ELR (cell line): ENCODE data around the gene MAN1A1.
"Not testable (repeated sequence)": the region's sequence is repeated elsewhere in the genome, so short reads cannot be mapped to it uniquely, and the experiment has no call there.

Source experiments
- DNase-seq: peaks from one replicate; pipeline ENCODE4 v3.0.0-alpha.2; 2015; ENCODE audit warnings: low read depth

Gene MAN1A1

DNA sequence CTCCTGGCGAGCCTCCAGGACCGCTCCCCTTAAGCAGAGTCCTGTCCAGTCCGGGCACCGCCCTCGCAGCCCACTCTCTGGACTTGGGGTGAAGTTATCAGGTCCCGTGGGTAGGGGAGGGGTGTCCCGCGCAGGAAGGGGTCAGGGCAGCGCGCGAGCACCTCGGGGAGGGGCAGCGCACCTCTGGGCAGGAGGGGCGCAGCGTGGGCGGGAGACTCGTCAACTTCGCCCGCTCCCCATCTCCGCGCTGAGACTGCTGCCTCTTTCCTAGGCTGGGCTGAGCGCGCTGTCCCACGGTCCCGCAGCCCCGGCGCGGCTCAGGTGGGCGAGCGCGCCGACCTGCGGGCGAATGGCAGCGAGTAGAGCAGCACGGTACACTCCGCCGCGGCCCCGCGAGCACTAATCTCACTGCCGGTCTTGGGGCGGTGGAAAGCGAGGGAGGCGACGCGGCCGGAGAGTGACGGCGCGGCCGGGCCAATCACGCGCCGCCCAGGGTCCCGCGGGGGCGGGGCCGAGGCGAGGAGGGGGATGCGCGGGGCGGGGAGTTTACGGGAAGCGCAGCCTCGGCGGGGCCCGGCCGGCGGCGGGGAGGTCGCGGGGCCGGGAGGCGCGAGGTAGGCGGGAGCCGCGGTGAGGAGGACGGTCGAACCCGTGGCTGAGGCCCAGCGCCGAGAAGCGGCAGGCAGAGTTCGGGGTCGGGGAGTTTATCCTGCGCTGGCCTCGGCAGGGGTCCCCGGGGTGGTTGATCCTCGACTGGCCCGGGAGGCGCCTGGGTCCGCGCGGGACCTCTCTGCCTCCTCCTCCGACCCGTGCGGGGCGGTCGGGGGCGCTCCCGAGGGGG lies at the start of gene MAN1A1:
Gene MAN1A1, minus strand, starts transcription at position 401 of the 841 bp plus-strand sequence. CDS start 696 bp downstream, outside the sequence.
- peak; percentile 77 for DNase-seq

DNA sequence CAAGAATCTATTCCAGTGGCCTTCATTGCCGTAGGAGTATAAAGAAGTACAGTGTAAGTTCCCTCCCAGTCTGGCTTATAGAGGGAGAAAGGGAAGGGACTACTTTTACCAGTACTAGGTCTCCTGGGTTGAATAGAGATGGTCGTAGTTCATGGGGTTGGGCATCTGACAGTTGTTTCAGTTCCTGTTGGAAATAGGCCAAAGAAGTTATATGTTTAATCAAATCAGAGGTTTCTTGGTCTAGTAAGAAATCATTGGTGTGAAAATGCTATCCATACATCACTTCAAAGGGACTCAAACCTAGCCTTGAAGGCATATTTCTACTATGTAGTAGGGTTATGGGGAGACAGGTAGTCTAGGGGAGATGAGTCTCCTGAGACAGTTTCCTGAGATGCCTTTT lies 45.6 kb upstream of the MAN1A1 start:
- no peak for DNase-seq

DNA sequence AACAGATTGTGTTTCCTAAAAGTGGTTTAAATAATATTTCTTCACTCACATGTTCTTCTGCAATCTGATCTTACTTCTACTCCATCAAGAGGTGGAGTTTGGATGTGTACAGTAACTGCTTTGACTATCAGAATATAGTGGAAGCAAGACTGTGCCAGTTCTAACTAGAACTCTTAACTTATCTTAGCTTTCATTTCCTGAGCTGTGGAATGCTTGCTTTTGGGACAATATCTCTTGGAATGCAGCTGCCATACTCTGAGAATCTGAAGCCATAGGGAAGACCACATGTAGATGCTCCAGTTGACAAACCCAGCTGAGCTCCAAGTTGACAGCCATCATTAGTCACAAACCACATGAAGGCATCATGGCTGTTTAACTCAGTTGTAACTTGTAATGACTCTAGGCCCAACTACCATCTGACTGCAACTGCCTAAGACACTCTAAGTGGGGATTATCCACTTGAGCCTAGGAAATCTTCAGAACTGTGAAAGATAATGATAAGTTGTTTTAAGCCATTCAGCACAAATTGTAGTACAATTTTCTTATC lies 40.8 kb upstream of the MAN1A1 start:
- DNase-seq, result no peak

DNA sequence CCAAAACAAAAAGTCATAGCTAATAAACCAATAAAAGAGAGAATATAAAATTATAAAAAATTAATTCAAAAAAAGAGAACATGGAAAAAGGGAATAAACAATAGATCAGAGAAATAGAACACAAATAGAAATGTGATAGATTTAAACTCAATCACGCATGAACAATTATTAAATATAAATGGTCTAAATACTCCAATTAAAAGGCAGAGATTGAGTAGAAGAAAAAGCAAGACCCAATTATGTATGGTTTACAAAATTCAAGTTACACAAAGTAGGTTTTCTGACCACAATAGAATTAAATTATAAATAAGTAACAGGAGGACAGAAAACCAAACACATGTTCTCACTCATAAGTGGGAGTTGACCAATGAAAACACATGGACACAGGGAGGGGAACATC lies 36.4 kb upstream of the MAN1A1 start:
- no peak for DNase-seq

DNA sequence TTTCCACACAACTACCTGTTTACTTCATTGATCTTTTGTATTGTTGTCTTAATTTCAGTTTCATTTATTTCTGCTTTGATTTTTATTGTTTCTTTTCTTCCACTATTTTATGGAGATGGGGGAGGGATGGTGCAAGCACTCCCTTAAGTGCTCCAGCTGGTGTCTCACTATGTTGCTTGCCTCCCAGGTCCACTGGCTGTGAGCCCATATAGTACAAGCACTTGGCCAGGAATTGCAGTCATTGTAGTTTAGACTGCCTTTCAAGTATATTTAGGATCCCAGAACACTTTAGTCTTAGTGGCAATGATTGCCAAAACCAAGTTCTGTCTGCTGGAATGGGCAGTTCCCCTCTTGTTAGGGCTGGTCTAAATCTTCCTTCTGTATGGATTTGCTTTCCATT lies 34.9 kb upstream of the MAN1A1 start:
- no peak for DNase-seq

DNA sequence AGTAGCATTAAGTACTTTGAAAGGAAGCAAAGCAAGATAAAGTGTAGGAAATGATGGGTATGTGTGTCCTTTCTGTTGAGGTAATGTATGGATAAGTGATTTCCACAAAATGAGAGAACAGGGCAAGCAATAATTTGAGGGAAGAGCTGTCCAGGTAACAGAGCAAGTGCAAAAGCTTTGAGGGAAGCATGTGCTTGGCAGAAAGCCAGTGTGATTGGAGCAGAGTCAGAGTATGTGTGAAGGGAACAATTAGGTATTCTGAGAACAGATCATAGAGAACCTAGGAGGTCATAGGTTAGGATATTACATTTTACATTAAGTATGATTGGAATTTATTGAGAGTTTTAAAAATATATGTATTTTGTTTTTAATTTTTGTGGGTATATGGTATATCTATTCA lies 30.2 kb upstream of the MAN1A1 start:
- DNase-seq, result no peak

DNA sequence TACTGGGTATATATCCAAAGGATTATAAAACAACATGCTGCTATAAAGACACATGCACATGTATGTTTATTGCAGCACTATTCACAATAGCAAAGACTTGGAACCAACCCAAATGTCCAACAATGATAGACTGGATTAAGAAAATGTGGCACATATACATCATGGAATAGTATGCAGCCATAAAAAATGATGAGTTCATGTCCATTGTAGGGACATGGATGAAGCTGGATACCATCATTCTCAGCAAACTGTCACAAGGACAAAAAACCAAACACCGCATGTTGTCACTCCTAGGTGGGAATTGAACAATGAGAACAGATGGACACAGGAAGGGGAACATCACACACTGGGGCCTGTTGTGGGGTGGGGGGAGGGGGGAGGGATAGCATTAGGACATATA lies 27.5 kb upstream of the MAN1A1 start:
- not testable (repeated sequence) for DNase-seq

DNA sequence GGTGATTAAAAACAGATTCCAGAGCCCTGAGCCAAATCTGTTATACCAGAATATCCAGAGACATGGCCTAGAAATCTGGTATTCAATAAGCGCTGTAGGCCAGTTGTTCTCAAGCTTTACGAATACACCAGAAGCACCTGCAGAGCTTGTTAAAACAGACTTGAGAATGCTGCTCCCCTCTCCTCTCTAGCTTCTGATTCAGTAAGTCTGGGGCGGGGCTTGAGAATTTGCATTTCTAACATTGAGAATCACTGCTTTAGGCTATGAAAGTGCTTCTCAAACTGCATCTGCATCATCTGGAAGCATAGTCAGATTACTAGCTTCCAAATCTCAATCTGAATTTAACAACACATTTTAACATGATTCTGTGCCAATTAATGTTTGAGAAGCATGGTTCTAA lies 20.5 kb upstream of the MAN1A1 start:
- no peak for DNase-seq

DNA sequence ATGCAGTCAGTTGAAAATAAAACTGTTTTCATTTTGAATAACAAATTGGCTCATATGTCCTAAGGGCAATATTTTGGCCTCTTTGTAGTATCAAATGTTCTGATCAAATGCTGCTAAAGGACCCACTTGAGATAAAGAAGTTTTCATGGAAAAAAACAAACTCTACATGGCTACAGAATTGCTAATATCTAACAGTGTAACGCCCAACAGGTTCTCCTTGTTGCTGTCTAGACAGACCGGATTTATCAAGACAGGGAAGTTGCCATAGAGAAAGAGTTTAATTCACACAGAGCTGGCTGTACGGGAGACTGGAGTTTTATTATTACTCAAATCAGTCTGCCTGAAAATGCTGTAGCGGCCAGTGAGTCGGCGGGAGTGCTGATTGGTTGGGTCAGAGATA lies 19.4 kb upstream of the MAN1A1 start:
- DNase-seq, result no peak

DNA sequence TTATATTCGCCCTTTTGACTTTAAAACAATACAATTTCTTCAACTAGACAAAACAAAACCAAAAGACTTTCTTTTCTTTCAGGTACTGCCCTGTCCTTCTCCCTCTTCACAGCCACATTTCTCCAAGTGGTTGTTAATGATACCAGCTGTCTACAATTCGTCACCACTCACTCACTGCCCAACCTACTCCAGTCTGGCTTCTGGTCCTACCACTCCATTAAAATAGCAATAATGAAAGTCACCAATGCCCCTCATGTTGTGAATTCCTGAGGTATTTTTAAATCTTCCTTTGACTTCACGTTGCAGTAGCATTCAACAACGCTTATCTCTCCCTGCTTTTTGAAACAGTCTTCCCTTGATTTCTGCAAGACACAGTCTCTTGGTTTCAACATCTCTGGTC lies 11.6 kb upstream of the MAN1A1 start:
- DNase-seq, result no peak

DNA sequence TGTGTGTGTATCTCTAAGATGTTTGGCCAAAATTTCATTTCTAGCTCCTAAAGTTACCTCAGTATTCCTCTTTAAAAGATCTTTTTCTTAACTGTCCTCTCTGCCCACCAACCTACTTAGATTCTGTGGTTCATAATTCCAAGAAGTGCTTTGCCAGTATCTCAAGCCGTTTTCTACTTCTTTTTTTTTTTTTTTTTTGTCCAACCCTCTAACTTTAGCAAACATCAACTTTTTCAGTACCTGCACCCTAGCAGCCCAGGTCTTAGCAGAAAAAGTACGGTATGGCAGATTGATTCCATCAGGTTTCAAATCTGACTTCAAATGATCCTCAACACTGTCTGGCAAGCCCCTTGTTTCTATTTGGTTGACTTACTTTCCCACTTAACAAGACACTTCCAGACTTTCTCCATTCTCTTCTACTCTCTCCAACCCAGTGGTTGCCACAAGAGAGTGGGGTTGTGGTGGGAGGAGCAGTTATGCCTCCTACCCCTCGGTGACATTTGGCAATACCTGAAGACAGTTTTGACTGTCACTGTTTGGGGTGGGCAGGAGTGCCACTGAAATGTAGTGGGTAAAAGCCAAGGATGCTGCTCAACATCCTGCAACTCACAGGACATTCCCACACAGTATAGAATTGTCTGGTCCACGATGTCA lies 10.8 kb upstream of the MAN1A1 start:
- DNase-seq, result no peak

DNA sequence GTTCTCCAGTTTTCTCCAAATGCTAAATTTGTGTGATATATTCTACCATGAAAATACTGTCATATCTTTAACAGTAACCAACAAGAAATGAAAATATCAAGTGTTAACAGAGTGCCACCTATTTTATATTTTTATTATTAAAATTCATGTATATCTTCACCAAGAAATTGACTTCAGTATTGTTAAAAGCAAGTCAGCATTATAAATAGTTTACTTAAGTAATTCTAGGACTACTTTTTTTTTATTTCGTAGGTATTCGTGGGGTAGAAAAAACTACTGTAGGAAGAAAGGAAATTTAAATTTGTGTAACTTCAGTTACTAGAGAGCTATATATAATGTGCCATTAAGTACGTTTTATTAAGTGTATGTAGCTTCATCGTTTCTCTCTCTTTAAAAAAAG lies 6.3 kb upstream of the MAN1A1 start:
- no peak for DNase-seq

DNA sequence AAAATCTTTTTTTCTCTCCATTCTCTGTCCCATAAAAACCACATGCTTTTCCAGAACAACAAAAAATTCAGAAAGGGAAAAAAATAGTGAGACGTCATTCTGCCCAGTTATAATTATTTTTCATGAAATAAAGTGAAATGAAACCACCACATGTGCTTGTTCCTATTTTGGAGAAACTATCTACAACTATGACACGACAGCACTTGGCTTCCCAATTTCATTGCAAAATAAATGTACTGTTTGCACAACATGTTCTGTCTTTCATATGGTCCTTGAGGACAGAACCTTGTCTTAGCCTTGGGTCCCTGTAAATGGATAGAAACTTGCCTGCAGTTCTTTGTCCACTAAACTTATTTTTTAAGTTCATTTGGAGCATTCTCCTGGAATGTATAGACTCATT lies 5.6 kb upstream of the MAN1A1 start:
- no peak for DNase-seq

DNA sequence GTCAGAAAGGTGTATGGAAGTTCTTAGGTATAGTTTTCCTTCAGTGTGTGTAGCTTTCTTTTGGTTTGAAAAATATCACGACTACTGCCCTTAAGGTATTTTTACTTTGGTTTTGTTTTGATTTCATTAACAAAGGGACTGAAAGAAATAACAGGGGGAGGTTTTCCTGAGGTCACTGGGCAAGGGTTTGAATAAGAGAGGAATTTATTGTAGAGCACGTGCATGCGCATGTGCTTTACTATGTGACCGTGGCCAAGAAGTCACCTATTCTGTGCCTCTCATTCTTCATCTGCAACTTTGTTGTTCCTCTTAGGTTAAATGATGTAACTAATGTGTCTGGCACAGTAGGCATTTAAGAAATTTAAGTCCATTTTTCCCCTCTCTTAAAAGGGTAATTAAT lies 4.1 kb upstream of the MAN1A1 start:
- DNase-seq, result no peak

DNA sequence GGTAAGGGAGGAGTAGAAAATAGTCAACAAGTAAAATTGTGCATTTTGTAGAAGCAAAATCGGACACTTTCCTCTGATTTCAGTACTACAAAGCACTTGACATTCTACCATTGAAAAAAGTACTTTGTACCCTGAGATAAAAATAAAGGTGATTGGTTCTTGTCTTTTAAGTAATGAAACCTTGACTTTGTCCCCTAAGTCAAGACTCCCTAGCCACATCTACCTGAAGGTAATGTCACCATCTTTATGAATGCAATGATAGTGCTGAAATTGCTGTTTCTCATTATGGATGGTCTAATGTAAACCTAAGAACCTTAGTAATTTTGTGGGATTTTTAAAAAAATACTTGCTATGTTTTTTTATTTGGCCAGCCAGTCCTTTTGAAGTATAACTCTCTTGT lies 2.4 kb upstream of the MAN1A1 start:
- DNase-seq, result no peak

DNA sequence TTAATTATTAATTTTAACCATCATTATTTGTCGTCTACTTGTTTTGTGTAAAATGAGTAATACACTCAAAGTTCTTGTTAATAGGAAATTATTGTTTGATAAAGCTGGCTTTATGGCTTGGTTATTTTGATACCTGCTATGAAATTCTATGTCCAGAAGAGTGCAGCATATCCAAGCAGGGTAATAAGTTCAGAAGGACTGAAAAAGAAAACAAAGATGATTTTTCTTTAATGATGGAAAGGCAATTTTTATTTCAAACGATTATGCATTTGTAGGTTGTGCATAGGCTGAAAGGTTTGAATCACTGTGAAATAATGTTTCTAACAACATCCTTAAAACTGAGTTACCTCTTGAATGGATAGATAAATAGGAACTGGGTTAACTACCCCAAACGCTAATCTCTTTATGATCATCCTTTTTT lies 1.4 kb upstream of the MAN1A1 start:
- DNase-seq, result peak; percentile 53

DNA sequence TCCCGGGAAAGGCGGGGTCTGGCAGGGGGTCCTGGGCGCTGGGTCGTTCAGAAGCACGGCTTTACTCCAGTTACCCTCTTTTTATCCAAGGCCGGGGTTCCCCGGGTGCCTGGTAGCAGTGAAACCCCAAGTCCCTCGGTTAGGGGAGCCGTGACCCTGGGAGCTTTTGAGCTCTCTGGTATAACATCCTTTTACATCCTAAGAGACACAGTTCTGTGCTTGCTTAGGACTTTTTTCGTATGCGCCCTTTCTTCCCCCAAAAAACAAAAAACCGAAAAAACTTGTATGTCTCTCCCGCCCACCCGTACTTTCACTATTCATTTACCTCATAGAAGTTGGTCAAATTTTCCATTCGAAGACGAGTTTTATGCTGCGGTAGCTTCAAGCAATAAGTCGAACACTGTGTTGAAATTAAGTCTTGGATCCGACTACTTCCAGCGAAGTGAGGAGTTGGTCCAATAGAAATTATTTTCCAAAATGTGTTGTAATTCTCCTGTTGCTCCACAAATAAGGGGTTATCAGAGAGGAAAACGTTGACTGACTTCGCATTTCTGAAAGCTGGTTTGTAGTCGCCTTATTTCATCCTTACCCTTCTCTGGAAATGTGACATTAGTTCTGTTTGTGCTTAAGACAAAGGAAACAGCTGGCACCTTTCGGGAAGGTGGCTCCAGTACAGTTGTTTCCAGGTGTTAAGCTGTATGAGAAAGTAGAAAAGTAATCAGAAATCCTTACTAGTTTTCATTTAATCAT lies 816 bp upstream of the MAN1A1 start:
- peak; percentile 52 for DNase-seq

DNA sequence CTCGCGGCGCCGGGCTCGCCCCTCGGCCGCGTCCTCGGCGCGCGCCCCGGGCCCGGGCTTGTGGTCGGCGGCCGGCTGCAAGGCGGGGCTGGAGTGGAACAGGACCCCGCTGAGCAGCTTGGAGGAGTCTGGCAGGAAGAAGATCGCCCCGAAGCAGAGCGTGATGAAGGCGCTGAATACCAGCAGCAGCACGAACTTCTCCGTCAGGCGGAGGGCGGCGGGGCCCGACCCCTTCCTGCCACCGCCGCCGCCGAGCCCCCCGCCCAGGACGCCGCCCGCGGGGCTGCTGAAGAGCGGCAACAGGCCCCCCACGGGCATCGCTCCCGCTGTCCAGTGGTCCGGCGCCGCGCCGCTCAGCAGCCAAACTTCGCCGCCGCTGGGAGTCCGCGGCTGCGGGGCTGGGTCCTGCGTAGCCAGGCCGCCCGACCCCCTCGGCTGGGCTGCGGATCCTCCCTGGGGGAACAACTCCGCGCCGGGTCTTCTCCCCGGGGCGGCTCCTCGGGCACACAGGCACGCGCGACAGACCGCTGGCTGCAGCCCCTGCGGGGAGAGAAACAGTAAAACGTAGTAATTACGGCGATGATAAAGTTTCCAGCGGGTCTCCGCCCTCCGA lies 707 bp downstream of the MAN1A1 start:
- DNase-seq, result peak; percentile 38

DNA sequence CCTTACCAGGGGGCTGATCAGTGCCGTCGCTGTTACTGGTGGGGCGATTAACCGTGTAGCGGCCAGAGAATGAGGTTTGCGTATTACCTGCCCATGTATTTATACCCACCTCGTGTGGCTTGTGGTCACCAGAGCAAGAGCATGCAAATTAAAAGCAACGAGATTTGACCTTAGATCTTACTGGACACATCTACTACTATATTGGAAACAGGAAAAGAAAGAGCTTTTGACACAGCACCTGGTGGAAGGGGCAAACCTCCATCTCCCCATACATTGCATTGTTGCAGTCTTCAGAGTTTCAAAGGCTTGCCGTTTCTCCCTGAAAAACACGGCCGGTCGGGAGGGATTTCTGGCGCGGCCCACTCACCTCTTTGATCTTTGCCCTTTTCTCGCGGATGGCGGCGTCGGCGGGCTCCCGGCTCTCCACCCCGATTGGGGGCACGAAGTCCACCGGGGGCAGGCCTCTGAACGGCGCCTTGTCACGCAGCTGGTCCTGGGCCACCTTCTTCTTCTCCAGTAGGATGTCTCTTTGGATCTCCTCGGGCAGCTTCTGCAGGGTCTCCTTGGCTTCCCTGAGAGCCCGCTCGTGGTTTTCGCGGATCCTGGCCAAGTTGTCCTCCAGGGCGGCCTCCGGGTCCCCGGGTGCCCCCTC lies 1.3 kb downstream of the MAN1A1 start:
- peak; percentile 14 for DNase-seq

DNA sequence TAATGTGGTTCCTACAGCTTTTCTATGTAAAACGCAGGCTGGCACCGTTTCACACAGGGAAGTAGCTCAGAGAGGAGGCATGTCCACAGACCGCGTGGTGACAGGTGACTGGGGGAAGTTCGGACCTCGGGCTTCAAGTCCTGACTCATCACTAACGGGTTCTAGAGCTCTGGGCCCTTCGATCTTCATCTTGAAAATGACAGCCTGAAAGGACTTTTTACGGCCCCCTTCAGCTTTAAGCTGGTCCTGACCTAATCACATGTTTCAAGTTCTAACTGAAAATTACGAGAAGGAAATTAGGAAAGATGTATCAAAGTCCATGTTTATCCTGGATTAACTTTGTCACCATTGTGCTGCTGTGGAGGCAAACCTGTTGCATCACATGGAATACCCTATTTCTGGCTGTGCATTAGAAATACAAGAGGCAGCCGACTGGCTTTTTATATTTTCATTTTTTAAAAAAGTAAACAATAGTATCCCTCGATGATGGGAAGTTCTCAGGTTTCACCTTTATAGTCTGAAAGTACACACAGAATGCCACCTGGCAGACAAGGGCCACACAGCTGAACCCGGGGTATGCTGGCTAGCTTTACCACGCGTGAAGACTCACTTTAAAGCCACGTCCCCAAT lies 2.0 kb downstream of the MAN1A1 start:
- DNase-seq, result peak; percentile 17

DNA sequence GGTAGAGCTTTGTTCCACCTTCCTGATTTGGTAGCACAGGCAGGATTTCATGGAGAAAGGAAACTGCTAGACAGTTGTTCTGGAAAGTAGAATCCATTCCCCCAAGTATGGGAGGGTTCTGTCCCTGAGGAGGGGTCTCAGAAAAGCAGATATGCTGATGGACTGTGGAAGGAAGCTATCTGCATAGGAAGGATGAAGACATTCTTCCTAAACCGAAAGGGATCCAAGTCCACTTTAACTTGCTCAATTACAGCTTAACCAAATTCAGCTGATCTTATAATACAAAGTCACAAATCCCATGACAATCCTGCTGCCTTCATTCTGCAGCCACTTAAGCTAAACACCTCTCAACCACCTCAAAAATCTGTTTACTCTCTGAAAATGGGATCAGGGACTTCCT lies 2.6 kb downstream of the MAN1A1 start:
- DNase-seq, result no peak
